Measurements from ENCODE around the gene DHX32. TPM values are rescaled to one million over a fixed set of nuclear protein-coding genes. Genes with fewer than 3 reads are reported as not detected.

The DHX32 gene
- total RNA-seq, 1 experiment from 2014 or later, result 12.0 TPM

DNA sequence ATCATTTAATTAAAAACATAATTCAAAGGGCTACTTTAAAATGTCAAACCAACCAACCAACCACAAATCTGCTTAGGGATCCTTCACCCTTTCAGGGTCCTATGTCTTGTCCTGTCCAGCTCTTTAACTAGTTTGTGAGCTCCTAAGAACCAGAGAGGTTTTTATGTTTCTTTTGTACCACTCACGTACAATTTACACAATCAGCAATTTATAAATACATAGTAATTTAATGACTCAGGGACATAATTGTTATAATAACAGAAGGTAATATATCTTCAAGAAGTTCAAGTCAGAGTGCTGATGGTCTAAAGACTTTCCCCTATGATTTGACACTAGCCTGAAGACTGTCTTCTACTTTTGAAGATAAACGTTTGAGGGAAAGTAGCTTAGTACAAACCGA is 16.0 kb downstream of the DHX32 start:
- H3K4ac ChIP-seq (ENCODE audit: low read depth, low read length), result no peak overlapping the region
- no peaks in the 10 kb centered on the region for H4K20me1 ChIP-seq (ENCODE audit: control insufficient read depth, insufficient read depth, insufficient read length)
- H2BK5ac ChIP-seq (ENCODE audit: insufficient read length, low read length), result no peak overlapping the region
- H3K4me1 ChIP-seq (ENCODE audit: insufficient read depth, low read length), result no peaks in the 10 kb centered on the region
- no peak overlapping the region for H3K27ac Mint-ChIP-seq
- H2BK120ac ChIP-seq (ENCODE audit: low read depth, low read length, poor library complexity, severe bottlenecking), result no peak overlapping the region
- H3K27me3 ChIP-seq (ENCODE audit: insufficient read depth, low read length), result no peaks in the 10 kb centered on the region
- no peak for DNase-seq
- TF ChIP-seq, protein P1, sequence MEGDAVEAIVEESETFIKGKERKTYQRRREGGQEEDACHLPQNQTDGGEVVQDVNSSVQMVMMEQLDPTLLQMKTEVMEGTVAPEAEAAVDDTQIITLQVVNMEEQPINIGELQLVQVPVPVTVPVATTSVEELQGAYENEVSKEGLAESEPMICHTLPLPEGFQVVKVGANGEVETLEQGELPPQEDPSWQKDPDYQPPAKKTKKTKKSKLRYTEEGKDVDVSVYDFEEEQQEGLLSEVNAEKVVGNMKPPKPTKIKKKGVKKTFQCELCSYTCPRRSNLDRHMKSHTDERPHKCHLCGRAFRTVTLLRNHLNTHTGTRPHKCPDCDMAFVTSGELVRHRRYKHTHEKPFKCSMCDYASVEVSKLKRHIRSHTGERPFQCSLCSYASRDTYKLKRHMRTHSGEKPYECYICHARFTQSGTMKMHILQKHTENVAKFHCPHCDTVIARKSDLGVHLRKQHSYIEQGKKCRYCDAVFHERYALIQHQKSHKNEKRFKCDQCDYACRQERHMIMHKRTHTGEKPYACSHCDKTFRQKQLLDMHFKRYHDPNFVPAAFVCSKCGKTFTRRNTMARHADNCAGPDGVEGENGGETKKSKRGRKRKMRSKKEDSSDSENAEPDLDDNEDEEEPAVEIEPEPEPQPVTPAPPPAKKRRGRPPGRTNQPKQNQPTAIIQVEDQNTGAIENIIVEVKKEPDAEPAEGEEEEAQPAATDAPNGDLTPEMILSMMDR (conservative IDR thresholded peaks at IDR 0.05), result no peak
- no peaks in the 10 kb centered on the region for H3K23me2 ChIP-seq (ENCODE audit: insufficient read length, low read depth, low read length, poor library complexity, severe bottlenecking)
- H3K14ac ChIP-seq (ENCODE audit: insufficient read depth, low read length), result no peak overlapping the region
- no peak overlapping the region for H3K4me3 Mint-ChIP-seq
- no peak overlapping the region for H3K9ac ChIP-seq (ENCODE audit: extremely low read depth, insufficient read length, low read length)
- no peak overlapping the region for H4K91ac ChIP-seq (ENCODE audit: insufficient read length, low read depth, low read length)
- H2BK12ac ChIP-seq (ENCODE audit: insufficient read length, low read depth, low read length), result no peak overlapping the region
- H3K27me3 Mint-ChIP-seq (ENCODE audit: low read depth), result no peaks in the 10 kb centered on the region
- no peak overlapping the region for H3K27ac ChIP-seq (ENCODE audit: insufficient read length, low read depth, low read length)
- H3K9me3 ChIP-seq (ENCODE audit: control insufficient read depth, low read depth, low read length), result no peaks in the 10 kb centered on the region
- no peak overlapping the region for H2AFZ ChIP-seq (ENCODE audit: low read length)
- H3K4me2 ChIP-seq (ENCODE audit: insufficient read depth, insufficient read length, low read length), result no peak overlapping the region
- H3K4me1 Mint-ChIP-seq, result no peaks in the 10 kb centered on the region
- no peak overlapping the region for H2BK15ac ChIP-seq (ENCODE audit: low read depth, low read length)
- H3K18ac ChIP-seq (ENCODE audit: insufficient read length, low read depth, low read length), result no peak overlapping the region
- no peak overlapping the region for H4K5ac ChIP-seq (ENCODE audit: insufficient read length, low read depth, low read length)
- H3K79me1 ChIP-seq (ENCODE audit: insufficient read depth, low read depth, low read length, poor library complexity, severe bottlenecking), result no peaks in the 10 kb centered on the region
- no CpG with 5 or more reads among the region's 3 CpGs for WGBS (ENCODE audit: extremely low coverage, insufficient read length, low lambda C conversion rate)
- no peak overlapping the region for H2BK20ac ChIP-seq (ENCODE audit: low read depth, low read length, poor library complexity, severe bottlenecking)
- H3K79me2 ChIP-seq (ENCODE audit: insufficient read depth, low read length), result no peaks in the 10 kb centered on the region
- no peak overlapping the region for H4K8ac ChIP-seq (replicated peaks; ENCODE audit: insufficient read length, low read depth, low read length)
- H2AK5ac ChIP-seq (ENCODE audit: insufficient read length, low read length), result no peak overlapping the region
- H3K9me3 Mint-ChIP-seq, result no peaks in the 10 kb centered on the region
- no peak overlapping the region for H3K23ac ChIP-seq (ENCODE audit: insufficient read length, low read depth, low read length)
- no peak overlapping the region for H3K56ac ChIP-seq (ENCODE audit: insufficient read length, low read depth, low read length)
- peaks cover 3 to 12% (median 5%) of the 10 kb centered on the region in 3 experiments; a peak in 5 of 7 replicates for H3K36me3 Mint-ChIP-seq (ENCODE audit: insufficient read depth in 1 of 3, low read depth in 3 of 3)
- H3T11ph ChIP-seq (ENCODE audit: low read length), result no peak overlapping the region
